GM06990 (cell line): Measurements from ENCODE around the gene KCNT1.

Experiments used
- DNase-seq: peaks from one replicate; pipeline ENCODE4 v3.0.0-alpha.2; 2011; ENCODE audit not compliant: insufficient read length; ENCODE audit errors: extremely low read depth
- H3K27me3 ChIP-seq: replicated peaks from 2 replicates; pipeline ENCODE4 v1.6.0; 2011; ENCODE audit warnings: low read length; ENCODE audit not compliant: control insufficient read depth, insufficient read depth
- H3K36me3 ChIP-seq: 2 replicates; pipeline ENCODE4 v1.5.1; 2011; ENCODE audit warnings: low read length; ENCODE audit not compliant: control insufficient read depth, insufficient read depth
- H3K4me3 ChIP-seq: replicated peaks from 2 replicates; pipeline ENCODE4 v1.5.1; 2011; ENCODE audit warnings: low read depth, mild to moderate bottlenecking, control low read depth, low read length
- TF ChIP-seq, protein P1 (sequence below): IDR thresholded peaks from 2 replicates; pipeline ENCODE4 v1.5.1; 2011; ENCODE audit warnings: low read length, control low read depth, mild to moderate bottlenecking, inconsistent platforms; ENCODE audit not compliant: insufficient read depth, poor library complexity, severe bottlenecking

Gene KCNT1

GRCh38 chr9:135792268-135793128, 90.5 kb downstream of the KCNT1 start:
- TF ChIP-seq, protein P1, sequence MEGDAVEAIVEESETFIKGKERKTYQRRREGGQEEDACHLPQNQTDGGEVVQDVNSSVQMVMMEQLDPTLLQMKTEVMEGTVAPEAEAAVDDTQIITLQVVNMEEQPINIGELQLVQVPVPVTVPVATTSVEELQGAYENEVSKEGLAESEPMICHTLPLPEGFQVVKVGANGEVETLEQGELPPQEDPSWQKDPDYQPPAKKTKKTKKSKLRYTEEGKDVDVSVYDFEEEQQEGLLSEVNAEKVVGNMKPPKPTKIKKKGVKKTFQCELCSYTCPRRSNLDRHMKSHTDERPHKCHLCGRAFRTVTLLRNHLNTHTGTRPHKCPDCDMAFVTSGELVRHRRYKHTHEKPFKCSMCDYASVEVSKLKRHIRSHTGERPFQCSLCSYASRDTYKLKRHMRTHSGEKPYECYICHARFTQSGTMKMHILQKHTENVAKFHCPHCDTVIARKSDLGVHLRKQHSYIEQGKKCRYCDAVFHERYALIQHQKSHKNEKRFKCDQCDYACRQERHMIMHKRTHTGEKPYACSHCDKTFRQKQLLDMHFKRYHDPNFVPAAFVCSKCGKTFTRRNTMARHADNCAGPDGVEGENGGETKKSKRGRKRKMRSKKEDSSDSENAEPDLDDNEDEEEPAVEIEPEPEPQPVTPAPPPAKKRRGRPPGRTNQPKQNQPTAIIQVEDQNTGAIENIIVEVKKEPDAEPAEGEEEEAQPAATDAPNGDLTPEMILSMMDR = no peak
- no peak for DNase-seq
- H3K4me3 ChIP-seq = no peak overlapping the region
- no peaks in the 10 kb centered on the region for H3K36me3 ChIP-seq
- H3K27me3 ChIP-seq = no peaks in the 10 kb centered on the region

DNA sequence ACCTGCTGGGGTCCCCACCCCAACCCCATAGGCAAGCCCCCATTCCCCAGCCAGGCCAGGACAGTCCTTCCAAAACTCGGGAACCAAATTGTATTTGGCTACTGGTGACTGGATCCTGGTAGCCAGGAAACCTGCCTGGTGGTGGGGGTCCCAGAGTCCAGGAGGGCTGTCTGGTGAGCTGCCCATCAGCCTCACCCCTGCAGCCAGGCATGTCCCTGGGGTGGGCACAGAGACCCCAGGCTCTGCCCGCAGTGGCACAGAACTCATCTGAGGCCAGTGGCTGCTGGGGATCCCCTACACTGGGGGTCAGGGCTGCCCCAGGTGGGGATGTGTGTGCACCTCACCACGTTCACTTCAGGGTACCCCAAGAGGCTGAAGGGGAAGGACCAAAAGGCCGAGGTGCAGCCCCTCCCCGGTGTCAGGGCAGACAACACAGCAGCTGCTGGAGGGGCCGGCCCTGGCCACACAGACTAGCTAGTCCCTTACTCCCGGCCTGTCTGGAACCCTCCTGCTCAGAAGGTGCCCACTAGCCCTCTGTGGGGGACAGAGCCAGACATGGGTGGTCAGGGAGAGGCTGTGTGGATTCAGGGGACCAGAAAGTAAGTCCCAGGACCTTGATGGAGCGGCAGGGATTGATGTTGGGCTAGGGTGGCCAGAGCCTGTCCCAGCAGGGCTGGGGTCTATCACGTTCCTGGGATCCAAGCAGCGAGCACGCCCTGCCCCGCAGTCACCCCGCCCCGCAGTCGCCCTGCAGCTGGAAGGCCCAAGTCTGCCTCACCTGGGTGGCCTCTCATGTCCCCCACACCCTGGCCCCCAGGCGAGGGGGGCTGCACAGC, 91.5 kb downstream of the KCNT1 start:
- no peaks in the 10 kb centered on the region for H3K36me3 ChIP-seq
- H3K27me3 ChIP-seq = no peaks in the 10 kb centered on the region
- no peak for DNase-seq
- TF ChIP-seq, protein P1 = no peak
- H3K4me3 ChIP-seq = no peak overlapping the region

DNA sequence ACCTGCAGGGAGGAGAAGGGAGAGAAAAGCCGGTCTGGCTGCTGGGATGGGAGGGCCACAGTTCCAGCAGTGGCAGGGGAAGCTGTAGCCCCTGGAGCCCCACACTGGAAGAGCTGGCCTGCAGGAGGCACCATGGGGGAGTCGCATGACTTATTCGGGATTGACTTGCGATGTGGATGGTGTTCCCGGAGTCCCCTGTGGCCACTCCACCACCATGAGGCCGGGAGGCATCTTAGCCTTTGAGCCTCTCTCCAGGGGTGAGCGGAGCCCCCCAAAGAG, 92.0 kb downstream of the KCNT1 start:
- TF ChIP-seq, protein P1 = no peak
- Histone ChIP-seq H3K36me3 (no peaks in the 10 kb centered on the region), H3K27me3 (no peaks in the 10 kb centered on the region), H3K4me3 (no peak overlapping the region)
- no peak for DNase-seq

DNA sequence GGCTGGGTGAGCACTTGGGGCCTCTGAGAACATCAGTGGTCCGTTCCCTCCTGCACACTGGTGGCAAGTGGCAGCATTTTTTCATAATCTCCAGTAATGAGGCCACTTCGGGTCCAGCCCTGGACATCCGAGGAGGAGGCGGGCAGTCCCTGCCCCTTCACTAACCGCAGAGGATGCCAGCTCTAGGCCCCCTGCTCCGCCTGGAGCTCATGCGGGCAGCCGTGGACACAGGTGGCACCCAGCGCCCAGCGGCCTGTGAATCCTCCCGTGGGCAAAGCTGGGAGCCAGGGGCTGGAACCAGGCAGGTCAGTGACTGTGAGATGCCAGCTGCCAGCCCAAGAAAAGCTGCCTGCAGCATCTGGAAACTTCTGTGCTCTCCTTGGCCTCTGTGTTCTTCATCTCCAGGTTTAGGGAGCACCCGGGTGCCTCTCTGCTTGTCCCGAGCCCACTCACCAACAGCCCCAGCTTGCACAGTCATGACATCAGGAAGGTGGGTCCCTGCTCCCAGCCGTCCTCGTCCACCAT, 92.4 kb downstream of the KCNT1 start:
- Histone ChIP-seq H3K36me3 (no peaks in the 10 kb centered on the region), H3K4me3 (no peak overlapping the region), H3K27me3 (no peaks in the 10 kb centered on the region)
- TF ChIP-seq, protein P1 = no peak
- no peak for DNase-seq

DNA sequence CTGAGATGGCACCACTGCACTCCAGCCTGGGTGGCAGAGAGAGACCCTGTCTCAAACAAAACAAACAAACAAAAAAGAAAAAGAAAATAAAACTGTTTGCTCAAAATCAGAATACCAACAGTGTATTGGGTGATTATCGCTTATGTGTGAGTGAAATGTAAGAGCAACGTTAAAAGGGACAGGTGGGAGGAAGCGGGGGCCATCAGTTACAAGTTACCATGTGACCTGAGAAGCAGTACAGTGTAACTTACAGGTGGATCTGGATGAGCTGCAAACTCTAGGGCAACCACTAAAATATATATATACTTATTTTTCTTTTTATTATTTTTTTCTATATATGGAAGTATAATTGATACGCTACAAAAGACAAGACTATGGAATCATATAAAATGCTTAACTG, 93.4 kb downstream of the KCNT1 start:
- Histone ChIP-seq H3K27me3 (no peaks in the 10 kb centered on the region), H3K36me3 (no peaks in the 10 kb centered on the region), H3K4me3 (no peak overlapping the region)
- TF ChIP-seq, protein P1 = no peak
- DNase-seq = no peak
